Ishikawa (cell line): ENCODE results near the gene KRTAP20-2.

Experiments used
- CREB1 ChIP-seq: IDR thresholded peaks from 2 replicates; pipeline ENCODE4 v1.6.1; 2012; ENCODE audit warnings: low read depth
- EP300 ChIP-seq: IDR thresholded peaks from 2 replicates; pipeline ENCODE4 v1.6.1; 2012; ENCODE audit warnings: borderline replicate concordance
- FOXM1 ChIP-seq: IDR thresholded peaks from 2 replicates; pipeline ENCODE4 v1.6.1; 2012; ENCODE audit warnings: low read depth, borderline replicate concordance
- RAD21 ChIP-seq: IDR thresholded peaks from 2 replicates; pipeline ENCODE4 v1.6.1; 2012; ENCODE audit warnings: low read depth
- REST ChIP-seq: IDR thresholded peaks from 2 replicates; pipeline ENCODE4 v1.6.1; 2012; ENCODE audit warnings: low read depth, mild to moderate bottlenecking
- USF1 ChIP-seq: IDR thresholded peaks from 2 replicates; pipeline ENCODE4 v1.6.1; 2012
- YY1 ChIP-seq: IDR thresholded peaks from 2 replicates; pipeline ENCODE4 v1.6.1; 2012; ENCODE audit warnings: low read depth
- TF ChIP-seq, protein P1 (sequence below): IDR thresholded peaks from 2 replicates; pipeline ENCODE4 v1.6.1; 2012

DNA sequence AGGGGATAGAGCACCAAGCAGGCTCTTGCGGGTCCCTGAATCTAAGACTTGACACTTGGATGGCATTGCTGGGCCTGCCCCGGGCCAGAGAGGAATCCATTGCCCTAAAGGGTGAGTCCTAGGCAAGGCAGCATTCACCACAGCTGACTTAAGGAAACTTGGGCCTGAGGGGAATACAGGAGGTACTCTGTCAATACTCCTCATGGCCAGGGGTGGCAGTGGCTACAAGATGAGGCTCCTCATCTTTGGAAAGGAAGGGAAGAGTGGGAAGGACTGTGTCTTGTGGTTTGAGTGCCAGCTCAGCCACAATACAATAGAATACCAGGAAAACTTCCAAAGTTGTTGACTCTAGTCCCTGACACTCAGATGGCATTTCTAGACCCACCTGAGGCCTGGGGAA lies 29.0 kb upstream of the KRTAP20-2 start:
- TF ChIP-seq CREB1 (no peak), YY1 (no peak), USF1 (no peak), RAD21 (no peak), REST (no peak), FOXM1 (no peak), EP300 (no peak)
- TF ChIP-seq, protein P1, sequence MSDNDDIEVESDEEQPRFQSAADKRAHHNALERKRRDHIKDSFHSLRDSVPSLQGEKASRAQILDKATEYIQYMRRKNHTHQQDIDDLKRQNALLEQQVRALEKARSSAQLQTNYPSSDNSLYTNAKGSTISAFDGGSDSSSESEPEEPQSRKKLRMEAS = no peak
